GM18861 (cell line): ENCODE data around the gene GIMAP7.

ENCODE experiments used
- ATAC-seq: cut with Tn5 transposase; IDR thresholded peaks from one replicate; pipeline ENCODE4 v1.9.1; 2021; ENCODE audit not compliant: unreplicated experiment

The GIMAP7 gene

DNA sequence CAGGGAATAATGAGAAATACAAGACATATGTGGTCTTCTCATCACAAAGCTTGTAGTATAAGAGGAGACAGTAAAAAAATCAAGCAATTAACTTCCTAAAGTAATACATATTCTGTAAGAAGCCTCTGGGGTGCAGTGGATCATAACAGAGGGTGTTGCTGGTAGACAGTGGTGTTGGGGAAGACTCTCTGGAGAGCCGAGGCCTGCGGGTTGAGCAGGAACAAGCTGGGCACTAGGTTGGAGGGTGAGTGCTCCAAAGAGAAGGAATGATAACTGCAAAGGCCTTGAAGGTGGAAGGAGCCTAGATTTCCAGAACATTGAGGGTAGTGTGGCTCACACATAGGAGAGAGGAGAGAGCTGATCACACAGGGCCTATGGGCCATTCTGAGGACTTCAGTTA is 54.0 kb downstream of the GIMAP7 start:
- no peak for ATAC-seq

DNA sequence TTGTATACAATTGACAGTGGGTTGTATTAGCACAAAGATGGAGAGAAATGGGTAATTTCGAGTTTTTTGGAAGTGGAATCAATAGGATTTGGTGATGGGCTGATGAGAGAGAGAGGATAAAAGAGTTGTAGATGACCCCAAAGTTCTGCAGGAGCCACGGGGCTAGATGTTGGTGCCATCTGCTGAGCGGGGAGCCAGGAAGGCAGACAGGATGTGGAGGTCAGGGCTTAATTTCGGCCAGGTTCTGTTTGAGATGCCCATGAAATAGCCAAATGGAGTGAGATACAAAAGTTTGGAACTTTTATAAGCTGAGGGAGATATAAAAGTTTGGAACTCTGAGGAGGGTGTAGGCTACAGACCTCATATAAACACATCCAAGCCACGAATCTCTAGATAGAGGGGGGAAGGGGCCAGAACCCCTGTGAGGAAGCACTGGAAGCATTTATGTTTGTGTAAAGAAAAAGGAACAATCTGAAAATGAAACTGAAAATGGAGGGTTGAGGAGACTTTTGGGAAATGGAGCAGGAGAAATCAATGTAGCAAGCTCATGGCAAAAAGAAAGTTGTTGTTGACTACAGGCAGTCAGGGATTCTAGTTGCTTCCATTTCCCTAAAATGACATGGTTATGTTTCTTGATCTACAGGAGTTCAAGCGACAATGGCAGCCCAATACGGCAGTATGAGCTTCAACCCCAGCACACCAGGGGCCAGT is 54.7 kb downstream of the GIMAP7 start:
- no peak for ATAC-seq
